ENCODE measurements around the gene ATXN1.

The ATXN1 gene

GRCh38 chr6:16294371-16294770 is 466.9 kb downstream of the ATXN1 start:
- no peak for DNase-seq (ENCODE audit: low read depth)
- TF ChIP-seq CTCF (IDR thresholded peaks at IDR 0.05; ENCODE audit: low read depth, low read length, missing control alignments), result no peak
- no peak overlapping the region for H3K4me3 ChIP-seq (ENCODE audit: low read depth, low read length)

DNA sequence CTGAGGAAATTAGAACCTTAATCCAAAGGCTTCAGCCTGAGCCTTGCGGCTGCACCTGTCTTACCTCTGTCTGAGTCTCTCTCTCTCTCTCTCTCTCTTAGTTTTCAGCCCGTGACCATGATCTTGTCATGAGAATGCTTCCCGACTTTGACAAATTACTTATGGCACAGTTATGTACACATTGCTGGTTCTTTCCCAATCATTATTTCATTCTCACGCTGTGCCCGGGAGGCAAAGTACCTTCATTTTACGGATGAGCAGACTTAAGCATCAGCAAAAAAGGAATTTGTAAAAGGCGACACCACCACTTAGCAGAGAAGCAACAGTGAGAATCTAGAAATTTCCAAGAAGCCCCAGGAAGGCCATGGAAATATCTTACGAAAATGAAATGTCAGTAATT is 468.3 kb downstream of the ATXN1 start:
- H3K4me3 ChIP-seq (ENCODE audit: low read depth, low read length), result no peak overlapping the region
- DNase-seq (ENCODE audit: low read depth), result no peak
- TF ChIP-seq CTCF (IDR thresholded peaks at IDR 0.05; ENCODE audit: low read depth, low read length, missing control alignments), result no peak

GRCh38 chr6:16292432-16292831 is 468.8 kb downstream of the ATXN1 start:
- H3K4me3 ChIP-seq (ENCODE audit: low read depth, low read length), result no peak overlapping the region
- TF ChIP-seq CTCF (IDR thresholded peaks at IDR 0.05; ENCODE audit: low read depth, low read length, missing control alignments), result no peak
- no peak for DNase-seq (ENCODE audit: low read depth)

DNA sequence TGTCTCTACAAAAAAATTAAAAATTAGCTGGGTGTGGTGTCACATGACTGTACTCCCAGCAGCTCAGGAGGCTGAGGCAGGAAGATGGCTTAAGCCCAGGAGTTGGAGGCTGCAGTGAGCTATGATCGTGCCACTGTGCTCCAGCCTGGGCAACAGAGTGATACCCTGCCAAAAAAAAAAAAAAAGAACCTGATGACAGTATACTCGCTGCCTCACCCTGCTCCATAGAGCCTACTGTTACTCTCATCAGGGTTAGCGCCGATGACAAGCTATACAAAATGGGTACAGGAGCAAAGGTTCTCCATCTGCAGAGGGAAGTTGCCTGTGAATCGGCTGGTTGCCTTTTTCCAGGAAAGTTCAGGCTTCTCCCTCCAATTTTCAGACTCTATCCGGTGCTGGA is 469.5 kb downstream of the ATXN1 start:
- H3K4me3 ChIP-seq (ENCODE audit: low read depth, low read length), result no peak overlapping the region
- TF ChIP-seq CTCF (IDR thresholded peaks at IDR 0.05; ENCODE audit: low read depth, low read length, missing control alignments), result no peak
- no peak for DNase-seq (ENCODE audit: low read depth)

- TF ChIP-seq CTCF (IDR thresholded peaks at IDR 0.05; ENCODE audit: low read depth, low read length, missing control alignments), result no peak
- no peak overlapping the region for H3K4me3 ChIP-seq (ENCODE audit: low read depth, low read length)
- no peak for DNase-seq (ENCODE audit: low read depth)
Measured at GRCh38 chr6:16288163-16288562, 473.1 kb downstream of the ATXN1 start.

GRCh38 chr6:16286151-16286522 is 475.1 kb downstream of the ATXN1 start:
- peak; percentile 95 for TF ChIP-seq CTCF (IDR thresholded peaks at IDR 0.05; ENCODE audit: low read depth, low read length, missing control alignments)
- DNase-seq (ENCODE audit: low read depth), result no peak
- H3K4me3 ChIP-seq (ENCODE audit: low read depth, low read length), result no peak overlapping the region

DNA sequence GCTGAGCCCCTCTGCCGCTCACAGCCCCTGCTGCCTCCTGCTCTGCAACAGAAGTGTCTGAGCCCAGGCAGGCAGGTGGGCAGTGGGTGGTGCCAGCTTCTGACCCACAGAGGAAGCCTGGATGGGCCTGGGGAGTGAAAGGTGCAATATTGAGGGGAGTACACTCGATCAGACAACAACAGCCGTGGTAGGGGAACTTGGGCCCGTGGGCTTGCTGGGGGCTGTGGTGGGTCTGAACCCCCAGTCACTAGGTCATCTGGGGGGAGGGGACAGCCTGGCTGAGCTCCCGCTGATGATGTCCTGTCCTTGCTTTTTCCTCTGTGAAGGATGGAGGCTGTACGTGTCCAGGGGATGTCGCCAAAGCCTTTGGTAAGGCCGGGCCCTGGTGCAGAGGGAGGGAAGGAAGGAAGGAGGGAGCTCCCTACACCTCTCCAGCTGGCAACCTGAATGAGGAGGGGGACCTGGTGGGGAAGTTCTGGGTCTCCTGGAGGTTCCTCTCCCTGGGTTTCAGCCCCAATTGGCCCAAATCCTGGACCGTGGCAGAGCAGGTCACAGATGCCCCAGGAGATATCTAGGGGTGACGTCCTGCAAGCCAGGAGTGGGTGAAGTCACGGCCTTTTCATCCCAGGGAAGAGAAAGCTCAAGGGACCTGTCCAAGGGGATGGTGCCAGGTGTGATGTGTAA is 475.7 kb downstream of the ATXN1 start:
- H3K4me3 ChIP-seq (ENCODE audit: low read depth, low read length), result no peak overlapping the region
- no peak for TF ChIP-seq CTCF (IDR thresholded peaks at IDR 0.05; ENCODE audit: low read depth, low read length, missing control alignments)
- DNase-seq (ENCODE audit: low read depth), result no peak
